PFSK-1 (cell line): Measurements from ENCODE around the gene FBN1.

Source experiments
- FOXP2 ChIP-seq: optimal IDR thresholded peaks from 2 replicates; pipeline ENCODE3; 2011; ENCODE audit warnings: borderline replicate concordance, control low read depth, inconsistent platforms; ENCODE audit not compliant: insufficient read depth; ENCODE audit errors: extremely low read length, extremely low read depth
- POLR2AphosphoS5 ChIP-seq: IDR thresholded peaks from 2 replicates; pipeline ENCODE4 v1.6.1; 2012; ENCODE audit warnings: low read depth, mild to moderate bottlenecking, control low read depth, low read length, moderate library complexity
- SIN3A ChIP-seq: IDR thresholded peaks from 2 replicates; pipeline ENCODE4 v1.6.1; 2012; ENCODE audit warnings: mild to moderate bottlenecking, low read length, moderate library complexity, borderline replicate concordance; ENCODE audit not compliant: insufficient read depth
- TAF1 ChIP-seq: IDR thresholded peaks from 2 replicates; pipeline ENCODE4 v1.6.1; 2012; ENCODE audit warnings: low read length, control low read depth, borderline replicate concordance; ENCODE audit not compliant: insufficient read depth
- TF ChIP-seq, protein P1 (sequence below), 2 experiments: IDR thresholded peaks; 2 replicates each; pipeline versions ENCODE4 v1.6.1 to v1.8.0; 2011 to 2012; ENCODE audit warnings: low read depth in 2 of 2, low read length in 2 of 2, control low read depth in 1 of 2, inconsistent platforms in 1 of 2, mild to moderate bottlenecking in 1 of 2, moderate library complexity in 1 of 2; ENCODE audit not compliant: insufficient read depth in 1 of 2

DNA sequence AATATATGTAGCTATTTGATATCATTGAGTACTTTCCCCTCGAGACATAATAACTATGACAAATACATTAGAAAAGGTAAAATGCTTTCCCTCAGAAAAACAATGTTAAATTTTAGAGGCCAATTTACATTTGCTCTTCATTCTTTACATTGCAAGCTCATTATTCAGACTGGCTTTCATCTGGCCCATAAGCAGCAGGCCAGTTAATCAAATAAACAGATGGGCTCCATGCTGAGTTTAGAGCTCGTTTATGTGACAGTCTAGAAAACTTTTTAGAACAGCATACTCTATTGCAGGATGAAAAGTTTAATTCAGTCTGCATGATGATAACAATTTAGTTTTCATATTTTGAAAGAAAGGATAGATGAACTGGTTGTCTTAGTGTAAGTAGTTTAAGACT lies 163.7 kb downstream of the FBN1 start:
- no peak for TF ChIP-seq POLR2AphosphoS5
- TF ChIP-seq SIN3A: no peak
- TF ChIP-seq TAF1: no peak
- TF ChIP-seq, protein P1, sequence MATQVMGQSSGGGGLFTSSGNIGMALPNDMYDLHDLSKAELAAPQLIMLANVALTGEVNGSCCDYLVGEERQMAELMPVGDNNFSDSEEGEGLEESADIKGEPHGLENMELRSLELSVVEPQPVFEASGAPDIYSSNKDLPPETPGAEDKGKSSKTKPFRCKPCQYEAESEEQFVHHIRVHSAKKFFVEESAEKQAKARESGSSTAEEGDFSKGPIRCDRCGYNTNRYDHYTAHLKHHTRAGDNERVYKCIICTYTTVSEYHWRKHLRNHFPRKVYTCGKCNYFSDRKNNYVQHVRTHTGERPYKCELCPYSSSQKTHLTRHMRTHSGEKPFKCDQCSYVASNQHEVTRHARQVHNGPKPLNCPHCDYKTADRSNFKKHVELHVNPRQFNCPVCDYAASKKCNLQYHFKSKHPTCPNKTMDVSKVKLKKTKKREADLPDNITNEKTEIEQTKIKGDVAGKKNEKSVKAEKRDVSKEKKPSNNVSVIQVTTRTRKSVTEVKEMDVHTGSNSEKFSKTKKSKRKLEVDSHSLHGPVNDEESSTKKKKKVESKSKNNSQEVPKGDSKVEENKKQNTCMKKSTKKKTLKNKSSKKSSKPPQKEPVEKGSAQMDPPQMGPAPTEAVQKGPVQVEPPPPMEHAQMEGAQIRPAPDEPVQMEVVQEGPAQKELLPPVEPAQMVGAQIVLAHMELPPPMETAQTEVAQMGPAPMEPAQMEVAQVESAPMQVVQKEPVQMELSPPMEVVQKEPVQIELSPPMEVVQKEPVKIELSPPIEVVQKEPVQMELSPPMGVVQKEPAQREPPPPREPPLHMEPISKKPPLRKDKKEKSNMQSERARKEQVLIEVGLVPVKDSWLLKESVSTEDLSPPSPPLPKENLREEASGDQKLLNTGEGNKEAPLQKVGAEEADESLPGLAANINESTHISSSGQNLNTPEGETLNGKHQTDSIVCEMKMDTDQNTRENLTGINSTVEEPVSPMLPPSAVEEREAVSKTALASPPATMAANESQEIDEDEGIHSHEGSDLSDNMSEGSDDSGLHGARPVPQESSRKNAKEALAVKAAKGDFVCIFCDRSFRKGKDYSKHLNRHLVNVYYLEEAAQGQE (IDR thresholded peaks at IDR 0.05; ENCODE audit: insufficient read depth in 1 of 2, low read depth in 2 of 2, low read length in 2 of 2): no peak
- no peak for TF ChIP-seq FOXP2
